Effector memory CD8-positive, alpha-beta T cell (primary cell): ENCODE results near the gene NEURL1B.

Experiments used
- ATAC-seq: fragments of 150-1000 bp; cut with Tn5 transposase; replicated peaks from 2 replicates; pipeline ENCODE4 v1.10.0; 2021; ENCODE audit warnings: mild to moderate bottlenecking, moderate library complexity
- DNase-seq, 3 experiments: peaks; one replicate each; pipeline ENCODE4 v3.0.0; 2021
- H3K27ac Mint-ChIP-seq, 2 donors: one replicate each; pipeline ENCODE4 v1.8.0; 2022; ENCODE audit warnings: mild to moderate bottlenecking in 2 of 2, mixed read lengths in 2 of 2, moderate library complexity in 2 of 2
- H3K27me3 Mint-ChIP-seq, 2 donors: one replicate each; pipeline ENCODE4 v1.8.0; 2022; ENCODE audit warnings: mixed read lengths in 2 of 2
- H3K36me3 Mint-ChIP-seq: one replicate; pipeline ENCODE4 v1.8.0; 2022; ENCODE audit warnings: mild to moderate bottlenecking, moderate library complexity, mixed read lengths; ENCODE audit not compliant: insufficient read depth
- H3K4me1 Mint-ChIP-seq, 2 donors: one replicate each; pipeline ENCODE4 v1.8.0; 2022; ENCODE audit warnings: low read depth in 2 of 2, mixed read lengths in 2 of 2
- H3K4me3 Mint-ChIP-seq, 2 donors: one replicate each; pipeline ENCODE4 v1.8.0; 2022; ENCODE audit warnings: mild to moderate bottlenecking in 2 of 2, mixed read lengths in 2 of 2, moderate library complexity in 2 of 2
- H3K9me3 Mint-ChIP-seq, 2 donors: one replicate each; pipeline ENCODE4 v1.8.0; 2022; ENCODE audit warnings: mixed read lengths in 2 of 2

Gene NEURL1B

GRCh38 chr5:172618574-172619365 lies 22.3 kb upstream of the NEURL1B start:
- no peaks in the 10 kb centered on the region for H3K4me1 Mint-ChIP-seq
- no peak for DNase-seq
- no peak for ATAC-seq
- no peaks in the 10 kb centered on the region for H3K36me3 Mint-ChIP-seq
- no peak overlapping the region for H3K27ac Mint-ChIP-seq
- peaks cover 16 to 36% of the 10 kb centered on the region in 2 donors for H3K27me3 Mint-ChIP-seq
- H3K9me3 Mint-ChIP-seq: no peaks in the 10 kb centered on the region
- no peak overlapping the region for H3K4me3 Mint-ChIP-seq

DNA sequence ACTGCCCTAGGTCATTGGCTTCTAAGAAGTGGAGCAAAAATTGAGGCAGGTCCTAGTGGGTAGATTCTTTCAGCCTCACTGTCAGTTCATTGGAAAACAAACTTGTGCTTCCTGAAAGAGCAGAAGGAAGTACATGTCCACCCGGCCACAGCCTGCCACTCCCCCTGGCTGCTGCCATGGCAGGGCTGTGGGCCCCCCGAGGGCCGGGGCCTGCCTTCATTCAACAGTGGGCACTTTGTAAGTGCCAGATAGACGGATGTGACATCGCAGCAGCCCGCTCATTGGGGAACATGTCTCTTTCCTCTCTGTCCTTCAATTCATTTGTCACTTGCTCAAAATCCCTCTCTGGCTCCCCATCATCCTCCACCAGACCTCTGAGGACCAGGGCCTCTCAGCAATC lies 20.6 kb upstream of the NEURL1B start:
- DNase-seq (no peak), ATAC-seq (no peak)
- H3K27me3 Mint-ChIP-seq: peaks cover 16 to 40% of the 10 kb centered on the region in 2 donors
- H3K4me3 Mint-ChIP-seq: no peak overlapping the region
- H3K4me1 Mint-ChIP-seq: no peaks in the 10 kb centered on the region
- H3K36me3 Mint-ChIP-seq: no peaks in the 10 kb centered on the region
- no peaks in the 10 kb centered on the region for H3K9me3 Mint-ChIP-seq
- H3K27ac Mint-ChIP-seq: no peak overlapping the region

GRCh38 chr5:172622091-172623046 lies 18.7 kb upstream of the NEURL1B start:
- ATAC-seq (no peak), DNase-seq (no peak)
- H3K9me3 Mint-ChIP-seq: no peaks in the 10 kb centered on the region
- H3K27ac Mint-ChIP-seq: no peak overlapping the region
- H3K4me1 Mint-ChIP-seq: no peaks in the 10 kb centered on the region
- no peak overlapping the region for H3K4me3 Mint-ChIP-seq
- no peaks in the 10 kb centered on the region for H3K36me3 Mint-ChIP-seq
- peaks cover 22 to 52% of the 10 kb centered on the region in 2 donors for H3K27me3 Mint-ChIP-seq

GRCh38 chr5:172623313-172623980 lies 17.6 kb upstream of the NEURL1B start:
- no peaks in the 10 kb centered on the region for H3K36me3 Mint-ChIP-seq

GRCh38 chr5:172624083-172624995 lies 16.7 kb upstream of the NEURL1B start:
- Mint-ChIP-seq H3K9me3 (no peaks in the 10 kb centered on the region), H3K4me3 (no peak overlapping the region), H3K36me3 (no peaks in the 10 kb centered on the region), H3K4me1 (no peaks in the 10 kb centered on the region), H3K27me3 (peaks cover 11 to 53% of the 10 kb centered on the region in 2 donors), H3K27ac (no peak overlapping the region)
- ATAC-seq (no peak), DNase-seq (no peak)

More at GRCh38 chr5:172623313-172623980, 17.6 kb upstream of the NEURL1B start:
- H3K4me3 Mint-ChIP-seq: no peak overlapping the region
- DNase-seq (no peak), ATAC-seq (no peak)
- no peaks in the 10 kb centered on the region for H3K9me3 Mint-ChIP-seq
- H3K27me3 Mint-ChIP-seq: peaks cover 18 to 53% of the 10 kb centered on the region in 2 donors
- no peaks in the 10 kb centered on the region for H3K4me1 Mint-ChIP-seq
- no peak overlapping the region for H3K27ac Mint-ChIP-seq

DNA sequence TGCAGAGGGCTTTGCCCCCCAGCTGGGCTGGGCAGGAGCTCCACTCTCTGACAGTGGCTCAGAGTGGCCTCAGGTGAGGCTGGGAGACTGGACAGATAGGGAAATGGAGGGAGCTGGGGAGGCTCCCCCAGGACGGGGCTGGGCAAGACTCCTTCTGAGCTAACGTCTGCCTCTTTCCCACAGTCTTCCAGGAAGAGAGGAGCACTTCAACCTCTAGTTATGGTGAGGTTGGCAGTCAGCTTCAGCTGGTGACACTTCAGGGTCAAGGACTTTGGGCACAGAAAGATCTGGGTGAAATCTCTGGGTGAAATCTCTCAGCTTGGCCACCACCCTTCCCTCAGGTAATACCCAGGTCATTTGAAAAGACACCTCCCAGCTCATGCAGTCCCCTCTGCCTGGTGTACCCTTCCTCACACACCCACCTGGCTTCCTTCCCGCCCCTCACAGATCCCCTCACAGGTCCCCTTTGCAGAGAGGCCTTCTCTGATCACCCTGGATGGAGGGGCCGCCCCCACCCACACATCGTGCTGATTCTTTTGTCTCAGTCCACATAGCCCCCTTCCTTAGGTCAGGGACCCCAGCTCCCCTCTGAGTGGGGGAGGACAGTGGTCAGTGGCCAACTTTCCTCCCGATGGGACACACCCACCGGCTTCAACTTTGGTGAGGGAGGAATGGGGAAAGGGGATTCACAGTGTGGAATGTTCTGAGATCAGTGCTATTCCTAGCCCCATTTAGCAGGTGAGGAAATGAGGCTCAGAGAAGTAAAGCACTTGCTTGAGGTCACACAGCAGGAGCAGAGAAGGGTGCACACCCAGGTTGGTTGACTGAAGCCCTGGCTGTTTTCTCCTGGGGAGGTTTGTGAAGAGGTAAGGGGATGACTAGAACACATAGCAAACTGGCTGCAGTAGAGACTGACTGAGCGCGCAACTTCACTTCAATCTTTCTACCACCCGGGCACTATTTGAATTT lies 15.8 kb upstream of the NEURL1B start:
- ATAC-seq (no peak), DNase-seq (no peak)
- Mint-ChIP-seq H3K9me3 (no peaks in the 10 kb centered on the region), H3K4me3 (no peak overlapping the region), H3K27me3 (peaks cover 11 to 50% of the 10 kb centered on the region in 2 donors), H3K4me1 (no peaks in the 10 kb centered on the region), H3K36me3 (no peaks in the 10 kb centered on the region), H3K27ac (no peak overlapping the region)

DNA sequence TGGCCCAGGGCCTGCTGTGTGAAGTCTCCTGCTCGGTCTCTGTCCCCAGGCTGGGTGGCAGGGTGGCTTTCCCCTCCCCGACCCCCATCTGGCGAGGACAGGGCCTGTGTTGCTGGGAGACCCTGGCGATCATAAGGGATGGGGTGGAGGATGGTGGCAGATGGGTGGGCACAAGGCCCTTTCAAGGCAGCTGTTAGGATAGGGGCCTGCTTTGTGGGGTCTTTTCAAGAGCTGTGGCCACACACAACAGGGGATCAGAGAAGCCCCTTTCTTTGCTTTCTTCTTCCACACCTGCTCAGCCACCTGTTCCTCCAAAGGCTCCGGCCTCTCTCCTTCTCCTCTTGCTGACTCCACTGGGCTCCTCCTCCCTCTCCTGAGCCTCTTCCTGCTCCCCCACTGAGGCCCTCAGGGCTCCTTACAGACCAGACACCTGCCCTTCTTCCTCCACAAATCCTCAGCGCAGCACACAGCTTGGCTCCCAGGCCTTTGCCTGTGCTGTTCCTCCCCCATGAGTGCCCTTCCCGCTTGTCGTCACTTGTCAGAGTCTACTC lies 15.0 kb upstream of the NEURL1B start:
- no peaks in the 10 kb centered on the region for H3K4me1 Mint-ChIP-seq
- no peak for ATAC-seq
- no peaks in the 10 kb centered on the region for H3K9me3 Mint-ChIP-seq
- no peaks in the 10 kb centered on the region for H3K36me3 Mint-ChIP-seq
- no peak overlapping the region for H3K27ac Mint-ChIP-seq
- H3K27me3 Mint-ChIP-seq: peaks cover 11 to 53% of the 10 kb centered on the region in 2 donors
- H3K4me3 Mint-ChIP-seq: no peak overlapping the region
- no peak for DNase-seq

- H3K36me3 Mint-ChIP-seq: no peaks in the 10 kb centered on the region
- no peaks in the 10 kb centered on the region for H3K9me3 Mint-ChIP-seq
- no peak overlapping the region for H3K4me3 Mint-ChIP-seq
- peaks cover 11 to 66% of the 10 kb centered on the region in 2 donors for H3K27me3 Mint-ChIP-seq
- ATAC-seq: no peak
- DNase-seq: no peak
- H3K27ac Mint-ChIP-seq: no peak overlapping the region
- H3K4me1 Mint-ChIP-seq: no peaks in the 10 kb centered on the region
Measured at GRCh38 chr5:172630082-172630481, 11.0 kb upstream of the NEURL1B start.

DNA sequence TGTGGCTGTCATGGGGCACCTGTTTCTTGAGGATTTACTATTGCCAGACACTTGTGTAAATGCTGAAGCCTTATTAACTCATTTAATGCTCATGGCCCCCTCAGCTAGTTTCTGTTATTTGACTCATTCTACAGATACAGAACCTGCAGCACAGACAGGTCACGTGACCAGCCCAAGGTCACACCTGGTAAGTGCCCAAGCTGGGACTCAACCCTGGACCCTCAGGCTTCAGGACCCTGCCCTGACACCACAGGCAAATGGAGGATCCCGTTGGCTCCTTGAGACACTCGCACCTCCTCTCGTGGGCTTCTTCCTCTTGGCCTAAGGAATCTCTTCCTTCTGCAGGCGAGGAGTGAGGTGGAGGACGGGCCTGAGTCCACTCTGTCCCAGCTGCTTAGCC lies 10.6 kb upstream of the NEURL1B start:
- Mint-ChIP-seq H3K4me3 (no peak overlapping the region), H3K27me3 (peaks cover 11 to 66% of the 10 kb centered on the region in 2 donors), H3K9me3 (no peaks in the 10 kb centered on the region), H3K36me3 (no peaks in the 10 kb centered on the region), H3K27ac (no peak overlapping the region), H3K4me1 (no peaks in the 10 kb centered on the region)
- DNase-seq (no peak), ATAC-seq (no peak)

DNA sequence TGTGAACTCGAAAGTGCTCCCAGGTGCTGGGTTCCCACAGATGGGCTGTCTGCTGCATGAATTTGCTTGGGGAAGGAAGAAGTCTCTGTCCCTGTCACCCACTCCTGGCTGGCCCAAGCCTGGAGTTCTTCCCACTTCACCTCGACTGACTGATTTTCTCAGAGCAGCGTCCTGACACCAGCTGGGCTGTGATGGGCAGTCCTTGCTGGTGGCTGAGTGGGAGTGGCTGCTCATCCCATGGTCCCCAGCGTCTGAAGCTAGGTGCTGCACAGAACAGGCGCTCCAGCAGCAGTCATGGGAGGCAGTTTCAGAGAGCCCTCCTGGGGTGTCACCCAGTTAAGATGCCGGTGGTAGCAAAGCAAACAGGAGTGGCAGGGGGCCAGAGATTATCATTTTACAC lies 10.1 kb upstream of the NEURL1B start:
- Mint-ChIP-seq H3K4me1 (no peaks in the 10 kb centered on the region), H3K4me3 (no peak overlapping the region), H3K36me3 (no peaks in the 10 kb centered on the region), H3K27me3 (peaks cover 11 to 66% of the 10 kb centered on the region in 2 donors), H3K27ac (no peak overlapping the region), H3K9me3 (no peaks in the 10 kb centered on the region)
- DNase-seq (no peak), ATAC-seq (no peak)

DNA sequence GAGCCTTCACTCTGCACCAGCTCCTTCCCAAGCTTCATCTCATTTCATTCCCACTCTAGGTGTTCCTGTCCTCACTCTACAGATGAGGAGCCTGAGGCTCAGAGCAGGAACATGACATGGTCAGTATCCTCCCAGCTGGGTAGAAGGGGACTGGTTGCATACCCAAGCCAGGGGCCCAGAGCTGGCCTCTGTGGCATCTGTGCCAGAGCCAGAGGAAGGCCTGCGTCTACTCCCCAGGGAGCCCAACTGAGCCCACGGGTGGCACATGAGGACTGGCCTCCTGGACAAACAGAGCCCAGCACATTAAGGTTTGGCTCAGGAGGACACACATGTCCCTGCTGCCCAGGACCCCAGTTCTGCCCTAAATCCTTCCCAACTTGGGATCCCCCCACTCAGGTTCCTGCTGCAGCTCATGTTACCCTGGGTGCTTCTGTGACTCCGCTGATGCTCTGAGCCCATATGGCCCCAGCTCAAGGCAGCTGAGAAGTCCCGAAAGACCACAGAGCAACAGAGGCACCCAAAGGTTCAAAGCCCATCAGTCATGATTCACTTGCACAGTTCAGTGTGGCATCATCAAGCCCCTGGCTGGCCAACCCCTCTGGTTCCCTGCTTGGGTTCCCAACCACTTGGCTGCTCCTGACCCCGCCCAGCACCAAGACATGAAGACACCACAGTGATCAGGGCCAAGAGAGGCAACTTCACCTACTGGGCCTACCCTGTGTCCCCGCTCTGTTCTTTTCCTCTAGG lies 8.5 kb upstream of the NEURL1B start:
- Mint-ChIP-seq H3K4me1 (no peaks in the 10 kb centered on the region), H3K27ac (no peak overlapping the region), H3K36me3 (no peaks in the 10 kb centered on the region), H3K4me3 (no peak overlapping the region), H3K27me3 (peaks cover 12 to 66% of the 10 kb centered on the region in 2 donors), H3K9me3 (no peaks in the 10 kb centered on the region)
- DNase-seq: no peak
- no peak for ATAC-seq
